Type B pancreatic cell (in vitro differentiated cells): ENCODE measurements around the gene RUSF1. TPM values are rescaled to one million over a fixed set of nuclear protein-coding genes. Genes with fewer than 3 reads are reported as not detected.
A peak's percentile ranks its signal among the peaks of the same experiment; 100 is the strongest.

Source experiments
- DNase-seq: peaks from one replicate; pipeline ENCODE4 v3.0.0; 2021; ENCODE audit warnings: mixed read lengths; ENCODE audit not compliant: unreplicated experiment; ENCODE audit errors: extremely low spot score
- H3K27ac Mint-ChIP-seq: 2 replicates; pipeline ENCODE4 v1.8.0; 2021; ENCODE audit warnings: mild to moderate bottlenecking, mixed read lengths
- H3K27me3 Mint-ChIP-seq: 2 replicates; pipeline ENCODE4 v1.8.0; 2021; ENCODE audit warnings: mixed read lengths
- H3K36me3 Mint-ChIP-seq: 2 replicates; pipeline ENCODE4 v1.8.0; 2021; ENCODE audit warnings: mixed read lengths
- H3K4me1 Mint-ChIP-seq: one replicate; pipeline ENCODE4 v1.8.0; 2021; ENCODE audit warnings: mixed read lengths; ENCODE audit not compliant: unreplicated experiment
- H3K4me3 Mint-ChIP-seq: 2 replicates; pipeline ENCODE4 v1.8.0; 2021; ENCODE audit warnings: mild to moderate bottlenecking, mixed read lengths
- H3K9me3 Mint-ChIP-seq: 2 replicates; pipeline ENCODE4 v1.8.0; 2021; ENCODE audit warnings: mixed read lengths
- CTCF ChIP-seq: fragments of 200-600 bp; sonication (generic); conservative IDR thresholded peaks from 2 replicates; pipeline ENCODE4 v1.5.0; 2021; ENCODE audit warnings: antibody characterized with exemption, mild to moderate bottlenecking
- total RNA-seq: library from RNA; stranded (reverse); gene quantifications from 2 replicates; pipeline ENCODE4 v1.2.1, GENCODE V29; 2021; ENCODE audit warnings: low replicate concordance

The RUSF1 gene
- total RNA-seq, 1 donor from 2014 or later = 78.2 TPM

- DNase-seq = no peak
These were observed 34.8 kb downstream of the RUSF1 start for GRCh38 chr16:31473264-31473984.

GRCh38 chr16:31472709-31473203 is 35.4 kb downstream of the RUSF1 start:
- Mint-ChIP-seq H3K27me3 (peaks cover 41% of the 10 kb centered on the region), H3K36me3 (peaks cover 5% of the 10 kb centered on the region), H3K27ac (peak overlapping the region; percentile 31), H3K4me3 (peak overlapping the region; percentile 87), H3K9me3 (no peaks in the 10 kb centered on the region), H3K4me1 (peaks cover 15% of the 10 kb centered on the region)
- no peak for DNase-seq
- peak; percentile 75 for TF ChIP-seq CTCF

More at GRCh38 chr16:31473264-31473984, 34.8 kb downstream of the RUSF1 start:
- no peaks in the 10 kb centered on the region for H3K9me3 Mint-ChIP-seq
- peaks cover 15% of the 10 kb centered on the region for H3K4me1 Mint-ChIP-seq
- no peak for TF ChIP-seq CTCF
- H3K36me3 Mint-ChIP-seq = peaks cover 5% of the 10 kb centered on the region
- H3K4me3 Mint-ChIP-seq = peak overlapping the region; percentile 87
- peaks cover 46% of the 10 kb centered on the region for H3K27me3 Mint-ChIP-seq
- peak overlapping the region; percentile 31 for H3K27ac Mint-ChIP-seq

GRCh38 chr16:31471875-31472708 is 36.1 kb downstream of the RUSF1 start, which contains the start of gene TGFB1I1:
TSS of gene TGFB1I1 (plus strand) at chr16:31472152. CDS start at chr16:31472189, 37 bp downstream.
- Mint-ChIP-seq H3K27ac (peak within 1 kb of the TSS; percentile 56), H3K27me3 (peaks cover 40% of the 10 kb centered on the region)

GRCh38 chr16:31471241-31471874 is 36.8 kb downstream of the RUSF1 start:
- Mint-ChIP-seq H3K27me3 (peaks cover 37% of the 10 kb centered on the region), H3K36me3 (peaks cover 5% of the 10 kb centered on the region), H3K9me3 (no peaks in the 10 kb centered on the region), H3K27ac (peak overlapping the region; percentile 56), H3K4me3 (peak overlapping the region; percentile 81), H3K4me1 (peaks cover 15% of the 10 kb centered on the region)
- no peak for TF ChIP-seq CTCF
- DNase-seq = no peak

More at GRCh38 chr16:31471875-31472708, 36.1 kb downstream of the RUSF1 start, which contains the start of gene TGFB1I1:
- DNase-seq = no peak
- peaks cover 15% of the 10 kb centered on the region for H3K4me1 Mint-ChIP-seq
- peak within 1 kb of the TSS; percentile 87 for H3K4me3 Mint-ChIP-seq
- no peak for TF ChIP-seq CTCF
- peaks cover 5% of the 10 kb centered on the region for H3K36me3 Mint-ChIP-seq
- H3K9me3 Mint-ChIP-seq = no peaks in the 10 kb centered on the region

- no peak for TF ChIP-seq CTCF
- Mint-ChIP-seq H3K4me3 (no peak overlapping the region), H3K36me3 (peaks cover 5% of the 10 kb centered on the region), H3K27me3 (peaks cover 29% of the 10 kb centered on the region), H3K9me3 (no peaks in the 10 kb centered on the region), H3K4me1 (peaks cover 15% of the 10 kb centered on the region), H3K27ac (no peak overlapping the region)
- DNase-seq = no peak
These were observed 37.6 kb downstream of the RUSF1 start for GRCh38 chr16:31470615-31471014.
